HepG2 (cell line): ENCODE measurements around the gene LIPC. TPM values are rescaled to one million over a fixed set of nuclear protein-coding genes. Genes with fewer than 3 reads are reported as not detected.

Source experiments
- ATAC-seq: fragments of 200-7000 bp; cut with Tn5 transposase; 3 replicates; pipeline ENCODE4 v1.9.1; 2020; ENCODE audit warnings: mild to moderate bottlenecking, moderate library complexity
- BruUV-seq: library from RNA; stranded (reverse); fragments of 400-500 nt; replicated peaks from 2 replicates; lab custom pipeline; 2021; lab: Mats Ljungman, UMichigan
- CTCF ChIA-PET: fragments of 300-600 bp; formaldehyde crosslinking; extraction: SDS; loops from one replicate; lab custom pipeline; 2021; ENCODE audit warnings: low total read pairs, inconsistent platforms, low intra/inter-chr PET ratio; lab: Yijun Ruan, JAX
- POLR2A ChIA-PET: fragments of 350-600 bp; sonication (Branson Sonifier 250); formaldehyde crosslinking; loops from one replicate; lab custom pipeline; 2020; ENCODE audit warnings: antibody characterized with exemption, inconsistent platforms; lab: Yijun Ruan, JAX
- DNase-seq: peaks from one replicate; pipeline ENCODE4 v3.0.0-alpha.2; 2015; ENCODE audit warnings: low spot score
- FAIRE-seq: peaks from 3 replicates; lab custom pipeline; 2011; peaks lifted over from hg19 to GRCh38; lab: Jason Lieb, UNC
- H2AFZ ChIP-seq: one replicate; pipeline ENCODE4 v1.6.1; 2011; ENCODE audit warnings: low read length, inconsistent platforms
- H3K27ac ChIP-seq: fragments of 300-600 bp; 3 replicates; pipeline ENCODE4 v1.8.0; 2011; ENCODE audit warnings: mixed run types, mild to moderate bottlenecking, mixed read lengths, low read length, inconsistent platforms; ENCODE audit not compliant: insufficient read depth; ENCODE audit errors: extremely low read length
- H3K27me3 ChIP-seq, 2 experiments: fragments of 200-600 bp in 1 of 2; 2 replicates in 1 of 2; 3 replicates in 1 of 2; pipeline versions ENCODE4 v1.6.0 to v1.8.0; 2011; ENCODE audit warnings: low read length in 2 of 2, mild to moderate bottlenecking in 2 of 2, moderate library complexity in 2 of 2, inconsistent platforms in 1 of 2; ENCODE audit not compliant: insufficient read depth in 2 of 2, control insufficient read depth in 1 of 2
- H3K36me3 ChIP-seq, 2 experiments: fragments of 200-600 bp in 1 of 2; replicated peaks in 1 of 2; 2 replicates in 1 of 2; 3 replicates in 1 of 2; pipeline versions ENCODE4 v1.5.1 to v1.8.0; 2011; ENCODE audit warnings: low read length in 2 of 2, inconsistent platforms in 1 of 2; ENCODE audit not compliant: insufficient read depth in 2 of 2, control insufficient read depth in 1 of 2
- H3K4me1 ChIP-seq: 2 replicates; pipeline ENCODE4 v1.5.1; 2012; ENCODE audit warnings: low read length, inconsistent platforms; ENCODE audit not compliant: insufficient read depth
- H3K4me2 ChIP-seq: 2 replicates; pipeline ENCODE4 v1.6.0; 2011; ENCODE audit warnings: low read depth, low read length, inconsistent platforms
- H3K4me3 ChIP-seq, 3 experiments: fragments of 200-600 bp in 1 of 3; sonication (generic), shearing (Covaris generic) in 1 of 3; replicated peaks in 1 of 3; 2 replicates each; pipeline ENCODE4 v1.5.1; 2011 to 2016; ENCODE audit warnings: low read length in 3 of 3, inconsistent platforms in 2 of 3, low read depth in 2 of 3, mild to moderate bottlenecking in 2 of 3, control low read depth in 1 of 3, mixed read lengths in 1 of 3; ENCODE audit not compliant: insufficient read depth in 1 of 3
- H3K79me2 ChIP-seq: one replicate; pipeline ENCODE4 v1.6.1; 2011; ENCODE audit warnings: low read length, inconsistent platforms; ENCODE audit not compliant: insufficient read depth
- H3K9ac ChIP-seq: 2 replicates; pipeline ENCODE4 v1.6.0; 2011; ENCODE audit warnings: mild to moderate bottlenecking, low read depth, low read length, inconsistent platforms; ENCODE audit not compliant: insufficient read depth
- H3K9me3 ChIP-seq: 2 replicates; pipeline ENCODE4 v1.5.1; 2012; ENCODE audit warnings: mild to moderate bottlenecking, low read length
- H4K20me1 ChIP-seq: 2 replicates; pipeline ENCODE4 v1.6.0; 2011; ENCODE audit warnings: inconsistent platforms, mild to moderate bottlenecking, low read length, moderate library complexity; ENCODE audit not compliant: insufficient read depth
- KAT7 ChIP-seq: IDR thresholded peaks from 2 replicates; pipeline ENCODE4 v1.6.1; 2018; ENCODE audit warnings: borderline replicate concordance, missing compliant biosample characterization
- SRSF1 ChIP-seq: fragments of 200-400 bp; formaldehyde crosslinking; optimal IDR thresholded peaks from 2 replicates; pipeline ENCODE3; 2017; ENCODE audit warnings: mild to moderate bottlenecking, low read depth, low read length, moderate library complexity
- TAF1 ChIP-seq: sonication (generic); formaldehyde crosslinking; IDR thresholded peaks from 2 replicates; pipeline ENCODE4 v1.4.0; 2020; ENCODE audit warnings: missing genetic modification reagents
- WGBS: methylation state at CpG from one replicate; pipeline ENCODE4 v1.1.6; 2017; ENCODE audit warnings: low lambda C conversion rate; 5-methylcytosine and 5-hydroxymethylcytosine counted together
- in situ Hi-C: cut with HindIII; loops from 2 replicates; pipeline ENCODE4 v1.10.0; 2017; ENCODE audit warnings: low pct_unique_long_range_greater_than_20kb; ENCODE audit not compliant: extremely low pct_ligation_motif_present
- intact Hi-C: fragments of 100-400 bp; cut with micrococcal nuclease; formaldehyde crosslinking; loops from one replicate; pipeline ENCODE4 v1.10.0; 2022; ENCODE audit not compliant: unreplicated experiment
- polyA plus RNA-seq, 8 experiments: library from polyadenylated mRNA; depleted of rRNA in 3 of 8; stranded (reverse) in 7 of 8; unstranded in 1 of 8; fragments of >200 nt; fragmentation: Illumina TruSeq in 4 of 8; extraction: Trizol in 4 of 8; gene quantifications; 2 replicates each; pipeline versions ENCODE4 v1.2.1 to v1.2.3, GENCODE V29; 2011 to 2016; ENCODE audit warnings: low read depth in 4 of 8, missing spikeins in 1 of 8, mixed read lengths in 1 of 8; ENCODE audit not compliant: insufficient read depth in 1 of 8
- total RNA-seq, 5 experiments: library from RNA; depleted of rRNA; stranded (reverse); fragments of >200 nt; fragmentation: Illumina TruSeq; extraction: Trizol; gene quantifications; 2 replicates each; pipeline ENCODE4 v1.2.3, GENCODE V29; 2016; ENCODE audit warnings: low read depth in 1 of 5
- TF ChIP-seq, protein P1 (sequence below), 2 experiments: sonication (generic) in 1 of 2; formaldehyde crosslinking in 1 of 2; IDR thresholded peaks; 2 replicates each; pipeline versions ENCODE4 v1.5.1 to v1.6.1; 2011 to 2020; ENCODE audit warnings: borderline replicate concordance in 1 of 2, low read depth in 1 of 2, low read length in 1 of 2, mild to moderate bottlenecking in 1 of 2, missing genetic modification reagents in 1 of 2, moderate library complexity in 1 of 2
- TF ChIP-seq, protein P2 (sequence below): sonication (generic); formaldehyde crosslinking; conservative IDR thresholded peaks from 2 replicates; pipeline ENCODE4 v1.4.0; 2020; ENCODE audit warnings: mild to moderate bottlenecking, missing genetic modification reagents, moderate library complexity

The LIPC gene
- total and polyA plus RNA-seq, 2 of the 13 experiments (the other 11 are each of a cell fraction or from before 2014, with no cell fraction given) = 26.0 to 38.0 TPM

DNA sequence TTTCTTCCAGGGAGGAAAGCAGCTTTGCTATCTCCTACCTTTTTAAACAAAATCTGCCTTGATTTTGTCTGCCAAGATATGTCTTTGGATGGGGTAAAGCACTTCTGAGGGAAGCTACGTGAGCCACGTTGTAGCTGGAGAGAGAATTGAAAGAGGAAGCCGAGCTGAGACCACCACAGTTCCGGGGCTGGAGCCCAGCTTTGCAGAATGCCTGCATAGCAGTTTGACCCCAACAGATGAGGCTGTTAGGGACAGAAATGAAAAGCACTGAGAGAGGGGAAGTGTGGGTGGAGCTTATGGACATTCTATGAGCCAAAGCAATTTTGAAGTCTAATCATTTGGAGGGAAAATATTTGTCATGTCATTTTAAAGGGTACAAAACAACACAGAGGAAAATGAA is 45.4 kb downstream of the LIPC start:
- ATAC-seq (peak; percentile 7; the same call in 1 of the 3 replicates), FAIRE-seq (no peak), DNase-seq (no peak)
- ChIA-PET POLR2A (interaction anchor here (0.8 to 3.9 kb wide), 18 partner anchors 10 to 293 kb away, joined by 3 to 93 read pairs (median 10); partner anchors contain the start of genes ADAM10 and MINDY2), CTCF (no interaction called here)
- no peaks in the 10 kb centered on the region for H3K79me2 ChIP-seq
- H4K20me1 ChIP-seq = no peaks in the 10 kb centered on the region
- H3K27me3 ChIP-seq = no peaks in the 10 kb centered on the region
- no peaks in the 10 kb centered on the region for H3K9me3 ChIP-seq
- intact Hi-C loops = loop anchor here (5.0 kb wide), 2 partner anchors 35 to 205 kb away; no protein-coding TSS in a partner anchor
- H3K4me3 ChIP-seq = peak overlapping the region; percentile 11 to 49 (median 27); a peak in 3 of 6 replicates
- peak overlapping the region; percentile 71 for H3K4me2 ChIP-seq
- peak overlapping the region; percentile 56 for H3K9ac ChIP-seq
- in situ Hi-C loops = loop anchor here (5.0 to 10.0 kb wide), 2 partner anchors 35 to 48 kb away; no protein-coding TSS in a partner anchor
- H3K27ac ChIP-seq = peak overlapping the region; percentile 70
- BruUV-seq = no TSS peak
- TF ChIP-seq, protein P1, sequence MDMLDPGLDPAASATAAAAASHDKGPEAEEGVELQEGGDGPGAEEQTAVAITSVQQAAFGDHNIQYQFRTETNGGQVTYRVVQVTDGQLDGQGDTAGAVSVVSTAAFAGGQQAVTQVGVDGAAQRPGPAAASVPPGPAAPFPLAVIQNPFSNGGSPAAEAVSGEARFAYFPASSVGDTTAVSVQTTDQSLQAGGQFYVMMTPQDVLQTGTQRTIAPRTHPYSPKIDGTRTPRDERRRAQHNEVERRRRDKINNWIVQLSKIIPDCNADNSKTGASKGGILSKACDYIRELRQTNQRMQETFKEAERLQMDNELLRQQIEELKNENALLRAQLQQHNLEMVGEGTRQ (IDR thresholded peaks at IDR 0.05; ENCODE audit: low read depth, low read length) = no peak
- TF ChIP-seq, protein P1 (CRISPR knock-in tag; IDR thresholded peaks at IDR 0.05; ENCODE audit: borderline replicate concordance) = no peak
- TF ChIP-seq KAT7 (CRISPR knock-in tag) (0 out of 2 replicates have a peak, but pooled peaks have one; percentile 18), SRSF1 (no peak), TAF1 (0 out of 2 replicates have a peak, but pooled peaks have one; percentile 3)
- TF ChIP-seq, protein P2, sequence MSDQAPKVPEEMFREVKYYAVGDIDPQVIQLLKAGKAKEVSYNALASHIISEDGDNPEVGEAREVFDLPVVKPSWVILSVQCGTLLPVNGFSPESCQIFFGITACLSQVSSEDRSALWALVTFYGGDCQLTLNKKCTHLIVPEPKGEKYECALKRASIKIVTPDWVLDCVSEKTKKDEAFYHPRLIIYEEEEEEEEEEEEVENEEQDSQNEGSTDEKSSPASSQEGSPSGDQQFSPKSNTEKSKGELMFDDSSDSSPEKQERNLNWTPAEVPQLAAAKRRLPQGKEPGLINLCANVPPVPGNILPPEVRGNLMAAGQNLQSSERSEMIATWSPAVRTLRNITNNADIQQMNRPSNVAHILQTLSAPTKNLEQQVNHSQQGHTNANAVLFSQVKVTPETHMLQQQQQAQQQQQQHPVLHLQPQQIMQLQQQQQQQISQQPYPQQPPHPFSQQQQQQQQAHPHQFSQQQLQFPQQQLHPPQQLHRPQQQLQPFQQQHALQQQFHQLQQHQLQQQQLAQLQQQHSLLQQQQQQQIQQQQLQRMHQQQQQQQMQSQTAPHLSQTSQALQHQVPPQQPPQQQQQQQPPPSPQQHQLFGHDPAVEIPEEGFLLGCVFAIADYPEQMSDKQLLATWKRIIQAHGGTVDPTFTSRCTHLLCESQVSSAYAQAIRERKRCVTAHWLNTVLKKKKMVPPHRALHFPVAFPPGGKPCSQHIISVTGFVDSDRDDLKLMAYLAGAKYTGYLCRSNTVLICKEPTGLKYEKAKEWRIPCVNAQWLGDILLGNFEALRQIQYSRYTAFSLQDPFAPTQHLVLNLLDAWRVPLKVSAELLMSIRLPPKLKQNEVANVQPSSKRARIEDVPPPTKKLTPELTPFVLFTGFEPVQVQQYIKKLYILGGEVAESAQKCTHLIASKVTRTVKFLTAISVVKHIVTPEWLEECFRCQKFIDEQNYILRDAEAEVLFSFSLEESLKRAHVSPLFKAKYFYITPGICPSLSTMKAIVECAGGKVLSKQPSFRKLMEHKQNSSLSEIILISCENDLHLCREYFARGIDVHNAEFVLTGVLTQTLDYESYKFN (CRISPR knock-in tag) = 0 out of 2 replicates have a peak, but pooled peaks have one; percentile 15
- H3K36me3 ChIP-seq = no peaks in the 10 kb centered on the region
- 18% methylated on average over 4 of the region's 4 CpGs for WGBS
- peak overlapping the region; percentile 21 for H2AFZ ChIP-seq
- H3K4me1 ChIP-seq = peaks cover 73% of the 10 kb centered on the region
